Measurements from ENCODE around the gene TSPAN5. TPM values are rescaled to one million over a fixed set of nuclear protein-coding genes. Genes with fewer than 3 reads are reported as not detected.

The TSPAN5 gene
- polyA plus RNA-seq, 1 of the 3 experiments (the other 2 are of a cell fraction): 38.6 TPM

- Histone ChIP-seq H3K9me2 (no peaks in the 10 kb centered on the region), H3K36me3 (replicated peaks in 1 of 2; ENCODE audit: control insufficient read depth in 1 of 2, insufficient read depth in 2 of 2, low read length in 1 of 2) (no peaks in the 10 kb centered on the region), H3K9me3 (no peaks in the 10 kb centered on the region; the same call in 1 of the 2 replicates), H3K4me3 (ENCODE audit: low read depth in 2 of 2, low read length in 1 of 2) (no peak overlapping the region), H3K9ac (no peak overlapping the region), H3K4me2 (no peak overlapping the region), H4K20me1 (ENCODE audit: insufficient read depth) (no peaks in the 10 kb centered on the region), H3F3A (replicated peaks; ENCODE audit: insufficient read depth) (no peaks in the 10 kb centered on the region), H3K4me1 (ENCODE audit: control insufficient read depth in 1 of 2, insufficient read depth in 2 of 2, low read depth in 1 of 2, low read length in 1 of 2) (no peaks in the 10 kb centered on the region), H3K27ac (ENCODE audit: low read depth in 2 of 2, low read length in 1 of 2) (no peak overlapping the region), H2AFZ (ENCODE audit: low read depth) (no peak overlapping the region), H3K27me3 (ENCODE audit: insufficient read depth) (no peaks in the 10 kb centered on the region), H3K79me2 (ENCODE audit: insufficient read depth) (no peaks in the 10 kb centered on the region)
- 60% methylated on average over 3 of the region's 3 CpGs for WGBS (ENCODE audit: low lambda C conversion rate)
- no peak for DNase-seq
- TF ChIP-seq PBX3 (IDR thresholded peaks at IDR 0.05): no peak
- no peak for TF ChIP-seq MAX (IDR thresholded peaks at IDR 0.05; ENCODE audit: low read depth)
- no peak for TF ChIP-seq NFIC (IDR thresholded peaks at IDR 0.05; ENCODE audit: borderline replicate concordance)
- no peak for TF ChIP-seq MXI1 (IDR thresholded peaks at IDR 0.05; ENCODE audit: low read depth, low read length)
- TF ChIP-seq USF1 (IDR thresholded peaks at IDR 0.05; ENCODE audit: borderline replicate concordance, low read depth): no peak
- TF ChIP-seq GABPA (IDR thresholded peaks at IDR 0.05; ENCODE audit: low read depth): no peak
- TF ChIP-seq CHD2 (IDR thresholded peaks at IDR 0.05; ENCODE audit: low read length, partially characterized antibody): no peak
- no peak for TF ChIP-seq FOXM1 (IDR thresholded peaks at IDR 0.05; ENCODE audit: low read depth)
- no peak for TF ChIP-seq REST (IDR thresholded peaks at IDR 0.05; ENCODE audit: low read depth, low read length)
- no peak for TF ChIP-seq RAD21 (IDR thresholded peaks at IDR 0.05; ENCODE audit: low read length)
- no peak for TF ChIP-seq TEAD4 (IDR thresholded peaks at IDR 0.05; ENCODE audit: borderline replicate concordance, insufficient read depth)
- TF ChIP-seq SIN3A (IDR thresholded peaks at IDR 0.05; ENCODE audit: borderline replicate concordance, low read depth, low read length): no peak
- no peak for TF ChIP-seq SMC3 (IDR thresholded peaks at IDR 0.05; ENCODE audit: low read depth, low read length)
- ChIA-PET CTCF (no interaction called here), POLR2A (no interaction called here)
Measured at GRCh38 chr4:98700656-98701055, 42.2 kb upstream of the TSPAN5 start.

Measured in SK-N-SH (cell line).